GM21529 (cell line): ENCODE measurements around the gene IFNL1.
"Not testable (repeated sequence)": the region's sequence is repeated elsewhere in the genome, so short reads cannot be mapped to it uniquely, and the experiment has no call there.

Experiments used
- ATAC-seq: cut with Tn5 transposase; IDR thresholded peaks from one replicate; pipeline ENCODE4 v1.9.1; 2021; ENCODE audit not compliant: unreplicated experiment

IFNL1 gene

DNA sequence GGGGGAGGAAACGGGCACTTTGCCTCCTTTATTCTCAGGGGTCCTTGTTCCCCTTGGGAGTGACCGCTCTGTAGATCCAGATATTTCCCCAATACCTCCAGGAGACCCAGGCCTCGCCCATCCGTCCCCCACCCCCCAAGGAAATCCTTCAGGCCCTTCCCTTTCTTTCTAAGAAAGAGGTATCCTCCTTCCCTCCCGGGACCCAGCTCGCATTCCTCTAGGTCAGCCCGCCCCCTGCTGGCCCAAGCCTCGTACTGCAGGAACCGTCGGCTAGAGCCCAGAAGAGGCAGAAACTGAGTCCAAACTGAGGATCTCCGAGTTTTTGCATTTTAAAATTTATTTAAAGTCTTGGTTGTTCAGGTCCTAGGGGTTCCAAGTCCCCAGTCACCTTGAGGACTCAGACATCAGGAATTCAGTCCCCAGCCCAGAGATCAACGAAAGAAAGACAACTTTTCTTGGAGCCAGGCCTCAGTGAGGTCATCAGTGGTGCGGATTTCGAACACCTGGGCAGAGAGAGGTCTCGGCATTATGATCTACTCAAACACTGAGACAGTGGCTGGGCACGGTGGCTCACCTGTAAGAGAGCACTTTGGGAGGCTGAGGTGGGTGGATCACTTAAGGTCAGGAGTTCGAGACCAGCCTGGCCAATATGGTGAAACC lies 32.0 kb downstream of the IFNL1 start:
- ATAC-seq, result no peak

DNA sequence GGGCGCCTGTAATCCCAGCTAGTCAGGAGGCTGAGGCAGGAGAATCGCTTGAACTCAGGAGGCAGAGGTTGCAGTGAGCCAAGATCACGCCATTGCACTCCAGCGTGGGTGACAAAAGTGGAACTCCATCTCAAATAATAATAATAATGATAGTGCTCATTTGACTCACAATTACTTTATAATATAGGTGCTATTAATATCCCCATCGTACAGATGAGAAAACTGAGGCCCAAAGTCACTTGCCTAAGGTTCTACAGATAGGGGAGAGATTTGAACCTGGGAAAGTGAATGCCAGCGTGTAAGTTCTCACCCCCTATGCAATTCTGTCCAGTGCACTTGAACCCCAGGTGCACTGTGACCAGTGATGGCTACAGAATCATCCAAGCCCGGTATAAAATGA lies 33.7 kb downstream of the IFNL1 start:
- ATAC-seq, result no peak

DNA sequence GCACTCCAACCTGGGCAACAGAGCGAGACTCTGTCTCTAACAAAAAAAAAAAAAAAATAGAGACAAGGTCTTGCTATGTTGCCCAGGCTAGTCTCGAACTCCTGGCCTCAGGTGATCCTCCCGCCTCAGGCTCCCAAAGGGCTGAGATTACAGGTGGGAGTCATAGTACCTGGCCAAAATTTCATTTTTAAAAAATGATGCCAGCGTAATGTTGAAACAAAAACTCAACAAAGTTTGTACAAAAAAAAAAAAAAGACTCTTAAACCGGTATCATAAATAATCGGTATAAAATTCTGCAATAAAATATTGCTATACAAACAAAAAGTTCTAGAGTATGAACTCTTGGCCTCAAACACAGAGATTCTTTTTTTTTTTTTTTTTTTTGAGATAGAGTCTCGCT lies 36.1 kb downstream of the IFNL1 start:
- no peak for ATAC-seq

DNA sequence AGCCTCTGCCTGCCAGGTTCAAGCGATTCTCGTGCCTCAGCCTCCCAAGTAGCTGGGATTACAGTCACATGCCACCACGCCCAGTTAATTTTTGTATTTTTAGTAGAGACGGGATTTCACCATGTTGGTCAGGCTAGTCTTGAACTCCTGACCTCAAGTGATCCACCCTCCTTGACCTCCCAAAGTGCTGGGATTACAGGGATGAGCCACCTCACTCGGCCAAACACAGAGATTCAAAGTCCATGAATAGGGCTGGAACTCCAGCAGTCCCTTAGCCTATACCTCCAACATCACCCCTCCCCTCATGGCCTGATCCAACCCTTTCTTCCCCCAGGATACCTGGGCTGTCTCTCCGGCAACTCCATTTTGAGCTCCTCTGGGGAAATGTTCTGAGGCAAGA lies 36.5 kb downstream of the IFNL1 start:
- not testable (repeated sequence) for ATAC-seq

DNA sequence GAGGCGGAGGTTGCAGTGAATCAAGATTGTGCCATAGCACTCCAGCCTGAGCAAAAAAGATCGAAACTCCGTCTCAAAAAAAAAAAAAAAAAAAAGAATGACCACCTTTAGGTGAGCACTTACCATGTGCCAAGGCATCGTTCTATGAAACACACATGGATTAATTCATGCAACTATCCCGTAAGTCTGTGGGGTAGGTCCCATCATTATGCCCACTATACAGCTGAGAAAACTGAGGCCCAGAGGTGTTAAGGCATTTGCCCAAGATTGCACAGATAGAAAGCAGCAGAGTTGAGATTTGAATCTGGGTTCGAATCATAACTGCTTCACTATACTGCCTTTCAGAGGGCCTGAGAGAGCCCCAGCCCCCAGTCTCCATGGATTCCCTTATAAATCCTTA lies 37.3 kb downstream of the IFNL1 start:
- ATAC-seq, result no peak

DNA sequence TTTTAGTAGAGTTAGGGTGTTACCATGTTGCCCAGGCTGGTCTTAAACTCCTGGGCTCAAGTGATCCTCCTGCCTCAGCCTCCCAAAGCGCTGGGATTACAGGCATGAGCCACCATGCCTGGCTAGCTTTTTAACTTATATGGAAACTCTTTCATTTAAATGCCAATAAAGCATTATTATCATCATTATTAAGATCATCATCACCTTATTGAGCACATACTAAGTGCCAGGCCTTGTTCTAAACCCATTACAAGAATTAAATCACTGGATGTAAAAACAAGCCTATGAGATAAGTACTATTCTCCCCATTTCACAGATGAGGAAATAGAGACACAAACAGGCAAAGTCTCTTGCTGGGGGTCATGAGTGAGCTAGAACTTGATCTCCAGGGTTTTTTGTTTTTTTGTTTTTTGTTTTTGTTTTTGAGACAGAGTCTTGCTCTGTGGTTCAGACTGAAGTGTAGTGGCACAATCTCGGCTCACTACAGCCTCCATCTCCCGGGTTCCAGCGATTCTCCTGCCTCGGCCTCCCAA lies 38.3 kb downstream of the IFNL1 start:
- no peak for ATAC-seq

DNA sequence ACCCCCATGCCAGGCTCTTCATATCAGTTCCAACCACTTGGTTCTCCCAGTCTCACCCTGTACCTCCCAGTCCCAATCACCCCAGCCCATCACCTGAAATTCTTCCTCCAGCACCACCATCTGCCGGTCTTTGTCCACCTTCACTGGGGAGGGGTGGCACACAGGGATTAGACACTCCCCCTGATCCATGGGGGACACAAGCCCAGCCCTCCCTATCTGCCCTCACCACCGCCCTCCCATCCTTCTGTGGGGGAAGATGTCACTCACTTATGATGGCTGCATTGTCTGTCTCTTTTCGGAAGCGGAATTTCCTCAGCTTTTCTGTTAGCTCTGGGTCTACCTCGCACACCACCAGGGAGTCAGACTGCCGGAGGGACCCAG lies 39.0 kb downstream of the IFNL1 start:
- peak; percentile 3 for ATAC-seq

DNA sequence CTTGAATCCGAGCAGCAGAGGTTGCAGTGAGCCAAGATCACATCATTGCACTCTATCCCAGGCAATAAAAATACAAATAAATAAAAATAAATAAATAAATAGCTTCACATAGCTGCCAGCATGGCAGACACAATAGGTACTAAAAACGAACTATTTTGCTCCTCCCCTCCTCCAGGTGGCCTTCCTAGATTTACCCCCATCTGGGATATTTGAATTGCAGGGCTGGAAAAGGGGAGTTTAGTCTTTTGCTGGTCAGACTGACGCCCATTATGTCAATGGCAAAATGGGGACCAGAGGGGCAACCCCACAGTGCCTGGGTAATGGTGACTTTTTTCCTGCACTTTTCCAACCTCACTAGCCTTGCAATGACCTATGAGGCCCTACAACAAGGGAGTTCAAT lies 40.3 kb downstream of the IFNL1 start:
- no peak for ATAC-seq

DNA sequence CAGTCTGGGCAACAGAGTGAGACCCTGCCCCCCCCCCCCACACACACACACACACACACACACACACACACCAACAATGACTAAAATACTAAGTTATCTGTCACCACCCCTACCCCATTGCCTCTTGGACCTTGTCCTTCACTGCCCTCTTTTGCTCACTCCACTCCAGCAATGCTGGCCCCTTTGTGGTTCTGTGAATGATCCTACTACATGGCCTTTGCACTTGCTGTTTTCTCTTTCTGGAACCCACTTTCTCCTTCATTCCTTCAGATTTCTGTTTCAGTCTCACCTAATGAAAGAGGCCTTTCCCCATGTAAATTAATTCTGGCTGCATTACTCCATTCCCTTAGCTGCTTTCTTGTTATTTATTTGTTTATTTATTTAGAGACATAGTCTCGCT lies 43.5 kb downstream of the IFNL1 start:
- ATAC-seq, result no peak

DNA sequence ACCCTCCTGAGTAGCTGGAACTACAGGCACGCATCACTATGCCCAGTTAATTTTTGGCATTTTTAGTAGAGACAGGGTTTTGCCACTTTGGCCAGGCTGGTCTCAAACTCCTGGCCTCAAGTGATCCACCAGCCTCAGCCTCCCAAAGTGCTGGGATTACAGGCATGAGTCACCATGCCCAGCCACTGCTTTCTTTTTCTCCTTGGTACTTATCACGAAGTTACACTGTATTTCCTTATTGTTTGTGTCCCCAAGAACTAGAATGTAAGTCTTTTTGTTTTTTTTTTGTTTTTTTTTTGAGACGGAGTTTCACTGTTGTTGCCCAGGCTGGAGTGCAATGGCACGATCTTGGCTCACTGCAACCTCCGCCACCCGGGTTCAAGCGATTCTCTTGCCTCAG lies 43.9 kb downstream of the IFNL1 start:
- not testable (repeated sequence) for ATAC-seq

DNA sequence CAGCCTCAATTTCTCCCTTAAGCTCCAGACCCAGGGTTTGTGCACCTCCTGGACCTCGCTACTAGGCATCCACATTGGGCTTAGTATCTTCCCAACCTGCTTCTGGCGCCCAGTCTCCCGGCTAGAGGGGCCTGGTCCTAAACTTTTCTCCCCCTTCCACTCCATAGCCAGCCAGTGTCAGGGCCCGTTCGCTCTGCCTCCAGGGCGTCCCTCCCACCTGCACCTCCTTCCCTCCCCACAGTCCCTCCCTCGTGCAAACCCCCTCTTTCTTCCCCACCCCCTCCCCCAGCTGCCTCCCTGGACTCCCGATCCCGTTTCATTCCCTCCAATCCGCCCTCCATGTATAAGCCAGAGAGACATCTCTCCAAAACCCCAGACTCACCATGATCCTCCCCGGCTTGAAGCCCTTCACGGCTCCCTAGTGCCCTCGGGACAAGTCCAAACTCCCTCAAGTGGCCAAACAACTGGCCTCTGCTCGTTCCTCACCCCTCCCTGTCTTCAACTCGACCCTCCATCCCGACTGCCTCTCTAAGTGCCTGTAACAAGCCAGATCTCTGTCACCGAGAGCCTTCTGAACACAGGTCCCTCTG lies 45.0 kb downstream of the IFNL1 start:
- peak; percentile 9 for ATAC-seq

DNA sequence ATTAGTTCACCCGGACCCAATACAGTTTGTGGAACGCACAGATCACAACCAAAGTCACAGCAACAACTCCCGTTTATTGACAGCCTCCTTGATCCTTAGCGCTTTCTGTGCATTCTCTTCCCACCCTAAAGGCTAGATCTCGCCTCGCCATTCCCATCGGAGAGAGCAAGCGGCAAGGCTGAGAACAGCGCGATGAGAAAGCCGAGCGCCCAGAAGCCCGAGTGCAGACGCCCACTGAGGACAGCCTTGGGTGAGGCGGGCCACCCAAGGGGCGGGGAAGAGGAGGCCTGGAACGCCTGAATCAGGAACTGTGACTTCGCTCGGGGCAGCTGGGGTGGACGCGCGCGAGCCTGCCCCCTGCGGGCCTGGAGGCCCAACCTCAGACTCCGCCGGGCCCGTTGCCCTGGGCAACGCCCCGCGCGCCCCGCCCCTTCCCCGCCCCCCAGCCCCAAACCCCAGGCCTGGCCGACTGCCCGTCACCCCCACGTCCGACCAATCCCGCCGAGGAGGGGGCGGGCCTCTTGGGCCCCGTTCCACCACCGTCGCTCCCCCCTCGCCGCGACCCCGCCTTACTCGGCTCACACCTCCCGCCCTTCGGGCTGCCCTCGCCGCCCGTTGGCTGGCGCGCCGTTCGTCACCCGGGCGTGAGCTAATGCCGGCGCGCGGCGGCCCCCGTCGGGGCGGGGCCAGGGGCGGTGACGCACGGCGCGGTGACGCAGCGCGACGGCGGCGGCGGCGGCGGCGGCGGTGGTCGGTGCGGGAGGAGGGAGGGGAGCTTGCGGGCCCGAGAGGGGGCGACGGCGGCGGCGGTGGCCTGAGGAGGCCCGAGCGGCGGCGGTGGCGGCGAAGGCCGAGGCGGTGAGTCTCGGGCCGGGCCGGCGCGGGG lies 45.8 kb downstream of the IFNL1 start, which contains the start of gene SAMD4B:
Gene SAMD4B, plus strand, starts transcription at position 703 of the 886 bp plus-strand sequence. CDS start 14,473 bp downstream, outside the sequence.
- peak; percentile 81 for ATAC-seq

DNA sequence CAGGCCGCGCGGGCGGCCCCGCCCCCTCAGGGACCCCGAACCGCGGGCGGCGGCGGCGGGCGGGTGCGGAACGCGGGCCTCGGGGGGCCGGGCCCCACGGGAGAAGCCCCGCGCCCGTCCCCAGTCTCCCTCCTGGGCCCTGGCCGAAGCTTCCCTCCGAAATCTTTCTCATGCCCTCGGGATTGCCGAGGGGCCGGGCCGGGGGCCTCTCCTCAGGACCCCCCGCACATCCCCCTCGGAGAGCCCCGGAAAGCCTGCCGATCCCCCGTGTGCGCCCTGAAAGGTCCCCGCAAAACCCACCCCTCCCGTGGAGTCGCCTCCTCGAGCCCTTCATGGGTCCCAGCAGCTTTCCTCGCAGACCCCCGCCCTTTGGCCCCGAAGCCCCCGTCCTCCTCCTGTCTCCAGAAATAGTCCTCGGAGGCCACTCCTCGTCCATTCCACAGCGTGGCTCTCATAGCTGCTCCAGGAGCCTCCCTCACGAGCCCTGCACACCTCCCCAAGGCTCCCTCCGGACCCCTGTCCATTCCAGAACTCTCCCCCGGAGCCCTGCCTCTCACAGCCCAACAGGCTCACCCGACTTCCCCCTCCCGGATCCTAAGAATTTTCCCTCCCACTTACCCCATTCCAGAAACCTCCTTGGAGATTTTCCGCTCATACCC lies 46.6 kb downstream of the IFNL1 start:
- ATAC-seq, result no peak

DNA sequence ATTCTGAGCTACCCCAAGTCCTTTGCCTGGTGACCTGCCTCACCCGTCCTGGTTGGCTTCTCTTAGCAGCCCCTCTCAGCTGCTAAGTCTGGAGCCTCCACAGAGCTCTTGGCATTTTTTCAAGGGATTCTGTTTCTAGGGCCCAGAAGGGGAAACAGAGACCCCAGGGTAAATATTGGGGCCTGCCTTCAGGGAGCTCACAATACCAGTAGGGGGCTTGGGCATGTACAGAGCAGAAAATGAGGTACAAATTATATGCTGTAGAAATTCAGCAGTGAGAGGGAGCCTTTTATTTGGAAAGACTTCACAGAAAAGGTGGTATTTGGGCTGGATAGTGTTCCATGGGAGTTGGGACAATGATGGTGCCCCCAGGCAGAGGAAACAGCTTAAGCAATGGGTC lies 49.7 kb downstream of the IFNL1 start:
- ATAC-seq, result no peak

DNA sequence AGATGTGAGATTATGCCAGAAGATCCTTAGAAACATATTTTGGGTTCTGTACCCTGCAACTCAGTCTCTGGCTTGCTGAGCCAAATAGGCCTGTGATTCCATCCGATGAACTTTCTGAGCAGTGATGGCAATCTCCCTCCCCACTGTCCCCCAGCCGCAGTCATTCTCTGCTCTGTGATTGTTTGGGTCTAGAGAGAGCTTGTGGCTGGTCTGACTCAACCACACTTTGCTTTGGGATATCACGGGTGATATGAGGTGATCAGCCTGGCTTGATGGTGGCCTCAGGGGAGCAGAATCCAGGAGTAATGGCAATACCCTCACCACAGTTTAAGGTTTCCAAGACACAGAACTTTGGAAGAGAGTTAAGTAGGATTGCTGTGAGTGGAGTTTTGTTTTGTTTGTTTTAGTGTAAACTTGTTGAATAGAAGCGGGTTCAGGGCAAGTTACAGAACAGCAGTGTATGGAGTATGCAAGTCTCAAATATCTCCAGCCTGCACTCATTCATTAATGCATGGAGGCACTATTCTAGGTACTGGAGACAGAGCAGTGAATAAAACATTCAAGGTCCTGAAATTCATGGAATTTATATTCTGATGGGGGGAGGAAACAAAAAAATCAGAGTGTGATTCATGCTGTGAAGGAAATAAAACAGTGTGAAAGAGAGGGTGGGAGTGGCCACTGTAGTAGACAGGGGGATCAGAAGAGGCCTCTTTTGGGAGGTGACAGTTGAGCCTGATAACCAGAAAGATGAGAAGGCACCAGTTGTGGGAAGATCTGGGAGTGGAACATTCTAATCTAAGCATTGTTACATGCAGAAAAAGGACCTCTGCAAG lies 51.3 kb downstream of the IFNL1 start:
- no peak for ATAC-seq
